ENCODE measurements around the gene PRCC. TPM values are rescaled to one million over a fixed set of nuclear protein-coding genes. Genes with fewer than 3 reads are reported as not detected.

Gene PRCC
- total RNA-seq, 2 donors from 2014 or later = 108 to 111 TPM

DNA sequence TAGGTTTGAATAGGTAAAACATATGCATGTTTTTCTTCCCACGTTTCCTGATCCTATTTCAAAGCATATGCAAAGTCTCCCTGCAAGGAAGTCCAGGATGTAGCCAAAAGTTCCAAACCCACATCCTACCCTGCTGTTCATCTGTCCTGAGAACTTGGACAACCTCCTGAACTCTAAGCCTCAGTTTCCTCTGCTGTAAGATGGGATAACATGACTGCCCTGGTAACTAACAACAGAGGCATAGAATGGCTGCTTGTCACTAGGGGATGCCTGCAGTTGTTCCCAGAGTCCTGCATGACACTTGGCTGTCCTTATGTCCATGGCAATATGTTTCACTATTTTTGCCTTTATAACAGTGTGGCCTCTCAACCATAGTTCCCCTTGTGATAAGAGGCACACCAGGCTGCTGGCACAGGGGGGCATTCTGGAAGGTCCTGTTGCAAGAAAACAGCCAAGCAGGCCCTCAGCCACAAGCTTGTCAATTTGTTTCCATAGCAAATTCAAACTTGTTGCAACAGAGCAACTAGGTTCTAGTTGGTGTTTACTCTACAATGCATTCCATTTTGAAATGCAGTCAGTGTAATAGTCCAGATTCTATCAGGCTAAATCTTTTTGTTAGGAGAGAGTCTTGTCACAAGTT lies 14.4 kb upstream of the PRCC start:
- H3K9me3 ChIP-seq (ENCODE audit: control insufficient read depth, low read length) = no peaks in the 10 kb centered on the region
- peaks cover 16% of the 10 kb centered on the region for H3K36me3 ChIP-seq (ENCODE audit: control insufficient read depth, insufficient read depth, low read length)
- Mint-ChIP-seq H3K9me3 (no peaks in the 10 kb centered on the region), H3K27me3 (ENCODE audit: insufficient read depth) (no peaks in the 10 kb centered on the region), H3K4me1 (peaks cover 28% of the 10 kb centered on the region), H3K4me3 (peak overlapping the region; percentile 88), H3K27ac (peak overlapping the region; percentile 78), H3K36me3 (ENCODE audit: low read depth) (no peaks in the 10 kb centered on the region)
- H3K27me3 ChIP-seq (ENCODE audit: control insufficient read depth, insufficient read depth, low read length, poor library complexity, severe bottlenecking) = no peaks in the 10 kb centered on the region
- H3K27ac ChIP-seq (ENCODE audit: low read depth, low read length) = no peak overlapping the region
- H3K4me3 ChIP-seq (ENCODE audit: low read length) = peak overlapping the region; percentile 92
- peaks cover 20% of the 10 kb centered on the region for H3K4me1 ChIP-seq (ENCODE audit: control insufficient read depth, insufficient read depth, low read length)
- WGBS, 2 experiments (ENCODE audit: insufficient coverage in 1 of 2, insufficient read length in 1 of 2) = 78% methylated on average over 1 of the region's 1 CpG; no CpG with 5 or more reads in 1 of the 2 experiments
- peak; percentile 36 for DNase-seq
- TF ChIP-seq, protein P1, sequence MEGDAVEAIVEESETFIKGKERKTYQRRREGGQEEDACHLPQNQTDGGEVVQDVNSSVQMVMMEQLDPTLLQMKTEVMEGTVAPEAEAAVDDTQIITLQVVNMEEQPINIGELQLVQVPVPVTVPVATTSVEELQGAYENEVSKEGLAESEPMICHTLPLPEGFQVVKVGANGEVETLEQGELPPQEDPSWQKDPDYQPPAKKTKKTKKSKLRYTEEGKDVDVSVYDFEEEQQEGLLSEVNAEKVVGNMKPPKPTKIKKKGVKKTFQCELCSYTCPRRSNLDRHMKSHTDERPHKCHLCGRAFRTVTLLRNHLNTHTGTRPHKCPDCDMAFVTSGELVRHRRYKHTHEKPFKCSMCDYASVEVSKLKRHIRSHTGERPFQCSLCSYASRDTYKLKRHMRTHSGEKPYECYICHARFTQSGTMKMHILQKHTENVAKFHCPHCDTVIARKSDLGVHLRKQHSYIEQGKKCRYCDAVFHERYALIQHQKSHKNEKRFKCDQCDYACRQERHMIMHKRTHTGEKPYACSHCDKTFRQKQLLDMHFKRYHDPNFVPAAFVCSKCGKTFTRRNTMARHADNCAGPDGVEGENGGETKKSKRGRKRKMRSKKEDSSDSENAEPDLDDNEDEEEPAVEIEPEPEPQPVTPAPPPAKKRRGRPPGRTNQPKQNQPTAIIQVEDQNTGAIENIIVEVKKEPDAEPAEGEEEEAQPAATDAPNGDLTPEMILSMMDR (conservative IDR thresholded peaks at IDR 0.05) = no peak
- peak overlapping the region; percentile 96 for H3K9ac ChIP-seq (ENCODE audit: extremely low read depth, low read length, poor library complexity, severe bottlenecking)

DNA sequence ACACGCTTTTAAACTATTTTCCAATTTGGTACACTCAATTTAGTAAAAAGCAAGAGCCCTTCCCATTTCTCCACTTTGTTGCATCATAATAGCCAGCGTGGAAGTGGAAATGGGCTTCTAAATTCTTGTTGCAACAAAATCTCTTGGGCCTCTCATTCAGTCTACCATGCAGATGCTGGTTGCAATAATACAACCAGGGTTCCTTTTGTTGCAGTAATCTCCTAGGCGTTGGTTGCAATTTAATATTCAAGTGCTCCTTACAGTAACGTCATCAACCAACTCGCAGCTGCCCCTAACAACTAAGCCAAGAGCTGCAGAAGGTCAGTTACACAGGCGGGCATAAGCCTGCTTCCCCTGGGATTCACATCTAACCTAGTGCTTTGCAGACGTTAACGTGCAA lies 13.1 kb upstream of the PRCC start:
- Histone ChIP-seq H3K4me3 (ENCODE audit: low read length) (no peak overlapping the region), H3K27ac (ENCODE audit: low read depth, low read length) (no peak overlapping the region), H3K27me3 (ENCODE audit: control insufficient read depth, insufficient read depth, low read length, poor library complexity, severe bottlenecking) (no peaks in the 10 kb centered on the region), H3K9me3 (ENCODE audit: control insufficient read depth, low read length) (no peaks in the 10 kb centered on the region), H3K4me1 (ENCODE audit: control insufficient read depth, insufficient read depth, low read length) (peaks cover 11% of the 10 kb centered on the region), H3K9ac (ENCODE audit: extremely low read depth, low read length, poor library complexity, severe bottlenecking) (no peak overlapping the region), H3K36me3 (ENCODE audit: control insufficient read depth, insufficient read depth, low read length) (peaks cover 12% of the 10 kb centered on the region)
- peaks cover 15% of the 10 kb centered on the region for H3K4me1 Mint-ChIP-seq
- no peaks in the 10 kb centered on the region for H3K27me3 Mint-ChIP-seq (ENCODE audit: insufficient read depth)
- no peak overlapping the region for H3K27ac Mint-ChIP-seq
- no peak overlapping the region for H3K4me3 Mint-ChIP-seq
- WGBS, 2 experiments (ENCODE audit: insufficient coverage in 1 of 2, insufficient read length in 1 of 2) = 93 to 96% methylated on average over 7 to 8 of the region's 8 CpGs
- H3K36me3 Mint-ChIP-seq (ENCODE audit: low read depth) = no peaks in the 10 kb centered on the region
- TF ChIP-seq, protein P1 (conservative IDR thresholded peaks at IDR 0.05) = no peak
- no peak for DNase-seq
- no peaks in the 10 kb centered on the region for H3K9me3 Mint-ChIP-seq

DNA sequence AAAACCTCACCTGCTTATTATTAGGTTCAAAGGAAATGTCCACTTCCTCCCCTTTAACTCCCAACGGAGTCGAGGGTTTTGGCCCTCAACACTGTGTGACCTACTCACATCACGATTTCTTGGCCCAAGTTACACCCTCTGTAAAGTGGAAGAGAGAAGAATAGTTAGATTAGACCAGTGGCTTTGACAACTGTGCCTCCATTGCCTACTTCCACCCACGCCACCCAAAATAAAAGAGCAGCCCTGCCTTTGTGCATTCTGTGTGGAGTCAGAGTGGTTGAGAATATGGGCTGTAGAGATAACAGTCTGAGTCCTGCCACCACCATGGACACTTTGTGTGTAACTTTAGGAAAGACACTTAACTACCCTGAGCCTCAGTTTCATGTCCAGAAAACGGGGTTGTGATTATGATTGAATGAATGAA lies 11.8 kb upstream of the PRCC start:
- 94% methylated on average over 5 of the region's 5 CpGs; no CpG with 5 or more reads in 1 of the 2 experiments for WGBS, 2 experiments (ENCODE audit: insufficient coverage in 1 of 2, insufficient read length in 1 of 2)
- H3K27ac Mint-ChIP-seq = no peak overlapping the region
- TF ChIP-seq, protein P1 (conservative IDR thresholded peaks at IDR 0.05) = no peak
- H3K4me1 Mint-ChIP-seq = peaks cover 10% of the 10 kb centered on the region
- no peak overlapping the region for H3K9ac ChIP-seq (ENCODE audit: extremely low read depth, low read length, poor library complexity, severe bottlenecking)
- no peak overlapping the region for H3K27ac ChIP-seq (ENCODE audit: low read depth, low read length)
- H3K36me3 ChIP-seq (ENCODE audit: control insufficient read depth, insufficient read depth, low read length) = peaks cover 4% of the 10 kb centered on the region
- no peaks in the 10 kb centered on the region for H3K9me3 Mint-ChIP-seq
- H3K4me1 ChIP-seq (ENCODE audit: control insufficient read depth, insufficient read depth, low read length) = peaks cover 12% of the 10 kb centered on the region
- no peaks in the 10 kb centered on the region for H3K27me3 ChIP-seq (ENCODE audit: control insufficient read depth, insufficient read depth, low read length, poor library complexity, severe bottlenecking)
- no peaks in the 10 kb centered on the region for H3K27me3 Mint-ChIP-seq (ENCODE audit: insufficient read depth)
- H3K9me3 ChIP-seq (ENCODE audit: control insufficient read depth, low read length) = no peaks in the 10 kb centered on the region
- H3K36me3 Mint-ChIP-seq (ENCODE audit: low read depth) = no peaks in the 10 kb centered on the region
- DNase-seq = no peak
- H3K4me3 Mint-ChIP-seq = no peak overlapping the region
- H3K4me3 ChIP-seq (ENCODE audit: low read length) = no peak overlapping the region
